H1 (cell line): ENCODE data around the gene GKN2. TPM values are rescaled to one million over a fixed set of nuclear protein-coding genes. Genes with fewer than 3 reads are reported as not detected.

Experiments used
- CTCF ChIA-PET: fragments of 300-600 bp; sonication (Branson Sonifier 250); formaldehyde crosslinking; loops from one replicate; lab custom pipeline; 2021; ENCODE audit not compliant: partially characterized antibody; lab: Charles Lee
- POLR2A ChIA-PET: fragments of 300-600 bp; sonication (Branson Sonifier 250); formaldehyde crosslinking; loops from one replicate; lab custom pipeline; 2021; ENCODE audit warnings: inconsistent platforms; ENCODE audit not compliant: partially characterized antibody; lab: Charles Lee
- DNase-seq, 2 experiments: peaks; one replicate each; pipeline versions ENCODE4 v3.0.0 to v3.0.0-alpha.2; 2010 to 2022; ENCODE audit warnings: low spot score in 2 of 2, low read depth in 1 of 2, mixed read lengths in 1 of 2
- FAIRE-seq: peaks from 2 replicates; lab custom pipeline; 2011; peaks lifted over from hg19 to GRCh38; lab: Jason Lieb, UNC
- H2AFZ ChIP-seq: 2 replicates; pipeline ENCODE4 v1.8.1; 2012; ENCODE audit warnings: low read length, inconsistent platforms
- H2AK5ac ChIP-seq: 2 replicates; pipeline ENCODE4 v1.6.1; 2013; ENCODE audit warnings: low read depth, low read length
- H2BK120ac ChIP-seq: replicated peaks from 2 replicates; pipeline ENCODE3; 2013; ENCODE audit warnings: low read depth, low read length, inconsistent platforms
- H2BK12ac ChIP-seq: 2 replicates; pipeline ENCODE4 v1.6.1; 2013; ENCODE audit warnings: low read depth, low read length
- H2BK15ac ChIP-seq: 2 replicates; pipeline ENCODE4 v1.6.1; 2013; ENCODE audit warnings: low read length
- H2BK20ac ChIP-seq: 2 replicates; pipeline ENCODE4 v1.6.1; 2013; ENCODE audit warnings: low read length
- H2BK5ac ChIP-seq: 2 replicates; pipeline ENCODE4 v1.6.1; 2013; ENCODE audit warnings: low read depth, low read length
- H3K14ac ChIP-seq: 2 replicates; pipeline ENCODE4 v1.6.1; 2013; ENCODE audit warnings: inconsistent platforms; ENCODE audit not compliant: insufficient read length
- H3K18ac ChIP-seq: 2 replicates; pipeline ENCODE4 v1.6.1; 2013; ENCODE audit warnings: low read length; ENCODE audit errors: extremely low read depth
- H3K23ac ChIP-seq: 2 replicates; pipeline ENCODE4 v1.6.1; 2013; ENCODE audit warnings: inconsistent platforms; ENCODE audit not compliant: insufficient read length
- H3K23me2 ChIP-seq: 2 replicates; pipeline ENCODE4 v1.6.1; 2013; ENCODE audit warnings: low read depth, low read length
- H3K27ac ChIP-seq: 2 replicates; pipeline ENCODE4 v1.6.1; 2011; ENCODE audit warnings: low read depth, low read length, inconsistent platforms
- H3K27me3 ChIP-seq, 4 experiments: replicated peaks in 1 of 4; 1 replicate in 1 of 4; 2 replicates in 3 of 4; pipeline versions ENCODE4 v1.6.1 to v1.8.1; 2011 to 2013; ENCODE audit warnings: low read length in 3 of 4, mild to moderate bottlenecking in 3 of 4, inconsistent platforms in 2 of 4, mixed read lengths in 2 of 4, moderate library complexity in 1 of 4; ENCODE audit not compliant: control insufficient read depth in 3 of 4, insufficient read depth in 3 of 4; ENCODE audit errors: extremely low read depth in 1 of 4
- H3K36me3 ChIP-seq, 4 experiments: 2 replicates each; pipeline versions ENCODE4 v1.6.1 to v1.8.1; 2011 to 2013; ENCODE audit warnings: mild to moderate bottlenecking in 4 of 4, low read length in 3 of 4, moderate library complexity in 2 of 4, control low read depth in 1 of 4, inconsistent platforms in 1 of 4; ENCODE audit not compliant: insufficient read depth in 4 of 4, control insufficient read depth in 2 of 4
- H3K4ac ChIP-seq: replicated peaks from 2 replicates; pipeline ENCODE3; 2013; ENCODE audit warnings: low read length, low read depth, mixed read lengths, inconsistent platforms; ENCODE audit not compliant: insufficient read length
- H3K4me1 ChIP-seq, 4 experiments: replicated peaks in 1 of 4; 1 replicate in 1 of 4; 2 replicates in 3 of 4; pipeline versions ENCODE4 v1.6.1 to v1.8.1; 2011 to 2013; ENCODE audit warnings: low read length in 3 of 4, inconsistent platforms in 2 of 4, mixed read lengths in 1 of 4; ENCODE audit not compliant: insufficient read depth in 4 of 4, control insufficient read depth in 3 of 4
- H3K4me2 ChIP-seq, 2 experiments: 2 replicates each; pipeline versions ENCODE4 v1.6.1 to v1.8.1; 2011 to 2013; ENCODE audit warnings: low read depth in 2 of 2, low read length in 2 of 2, control low read depth in 1 of 2, inconsistent platforms in 1 of 2, mild to moderate bottlenecking in 1 of 2; ENCODE audit not compliant: insufficient read depth in 1 of 2
- H3K4me3 ChIP-seq, 4 experiments: fragments of 200-600, 300-600 bp in 1 of 4; sonication (generic), shearing (Covaris generic), sonication (Bioruptor Twin) in 1 of 4; 2 replicates each; pipeline versions ENCODE4 v1.5.1 to v1.8.1; 2011 to 2016; ENCODE audit warnings: low read length in 4 of 4, low read depth in 3 of 4, control low read depth in 2 of 4, inconsistent platforms in 2 of 4, mild to moderate bottlenecking in 2 of 4, mixed read lengths in 1 of 4, moderate library complexity in 1 of 4; ENCODE audit not compliant: insufficient read depth in 2 of 4; ENCODE audit errors: extremely low read depth in 1 of 4
- H3K56ac ChIP-seq: replicated peaks from 2 replicates; pipeline ENCODE3; 2013; ENCODE audit warnings: low read depth, mild to moderate bottlenecking, mixed read lengths, low read length, inconsistent platforms; ENCODE audit not compliant: insufficient read length
- H3K79me1 ChIP-seq: 2 replicates; pipeline ENCODE4 v1.6.1; 2013; ENCODE audit warnings: low read depth, low read length, control low read depth
- H3K79me2 ChIP-seq, 2 experiments: 2 replicates each; pipeline versions ENCODE4 v1.6.1 to v1.8.1; 2012 to 2013; ENCODE audit warnings: low read length in 2 of 2, mild to moderate bottlenecking in 2 of 2, inconsistent platforms in 1 of 2; ENCODE audit not compliant: insufficient read depth in 2 of 2, control insufficient read depth in 1 of 2
- H3K9ac ChIP-seq, 4 experiments: replicated peaks in 1 of 4; 1 replicate in 1 of 4; 2 replicates in 3 of 4; pipeline versions ENCODE4 v1.6.1 to v1.8.1; 2011 to 2013; ENCODE audit warnings: low read depth in 3 of 4, low read length in 3 of 4, control low read depth in 2 of 4, mild to moderate bottlenecking in 2 of 4, moderate library complexity in 2 of 4, inconsistent platforms in 1 of 4; ENCODE audit errors: extremely low read depth in 1 of 4
- H3K9me3 ChIP-seq, 2 experiments: 2 replicates each; pipeline versions ENCODE4 v1.6.1 to v1.8.1; 2012 to 2013; ENCODE audit warnings: mild to moderate bottlenecking in 2 of 2, moderate library complexity in 2 of 2, control low read depth in 1 of 2, inconsistent platforms in 1 of 2, low read depth in 1 of 2, low read length in 1 of 2, mixed read lengths in 1 of 2; ENCODE audit not compliant: insufficient read depth in 2 of 2
- H4K20me1 ChIP-seq, 2 experiments: replicated peaks in 1 of 2; 2 replicates each; pipeline versions ENCODE3 to v1.8.1; 2011 to 2013; ENCODE audit warnings: inconsistent platforms in 2 of 2, low read length in 2 of 2, mild to moderate bottlenecking in 1 of 2; ENCODE audit not compliant: insufficient read depth in 2 of 2, control insufficient read depth in 1 of 2
- H4K5ac ChIP-seq: 2 replicates; pipeline ENCODE4 v1.6.1; 2013; ENCODE audit warnings: low read length, low read depth, mixed read lengths, inconsistent platforms; ENCODE audit not compliant: insufficient read length
- H4K8ac ChIP-seq: 2 replicates; pipeline ENCODE4 v1.8.0; 2013; ENCODE audit warnings: mild to moderate bottlenecking, moderate library complexity, low read length, inconsistent platforms; ENCODE audit not compliant: insufficient read depth; ENCODE audit errors: extremely low read depth
- H4K91ac ChIP-seq: replicated peaks from 2 replicates; pipeline ENCODE3; 2013; ENCODE audit warnings: low read length, mixed read lengths, inconsistent platforms; ENCODE audit not compliant: insufficient read length
- BRCA1 ChIP-seq: IDR thresholded peaks from 2 replicates; pipeline ENCODE4 v1.6.1; 2012; ENCODE audit warnings: low read depth, low read length, improper control_type of control experiment
- CHD2 ChIP-seq: IDR thresholded peaks from 2 replicates; pipeline ENCODE4 v1.6.1; 2012; ENCODE audit warnings: low read length, improper control_type of control experiment
- KDM5A ChIP-seq: fragments of 200-600 bp; IDR thresholded peaks from 2 replicates; pipeline ENCODE4 v1.7.1; 2012; ENCODE audit warnings: mild to moderate bottlenecking, low read length, inconsistent platforms, mixed read lengths
- POLR2A ChIP-seq, 2 experiments: IDR thresholded peaks; 1 replicate in 1 of 2; 2 replicates in 1 of 2; pipeline ENCODE4 v1.6.1; 2011; ENCODE audit warnings: low read depth in 2 of 2, low read length in 2 of 2, mild to moderate bottlenecking in 2 of 2; ENCODE audit errors: control extremely low read depth in 1 of 2
- RAD21 ChIP-seq, 2 experiments: IDR thresholded peaks in 1 of 2; conservative IDR thresholded peaks in 1 of 2; 2 replicates each; pipeline ENCODE4 v1.6.1; 2011; ENCODE audit warnings: low read depth in 2 of 2, low read length in 2 of 2, improper control_type of control experiment in 1 of 2, inconsistent platforms in 1 of 2, mild to moderate bottlenecking in 1 of 2, moderate library complexity in 1 of 2
- SIN3A ChIP-seq, 2 experiments: IDR thresholded peaks in 1 of 2; conservative IDR thresholded peaks in 1 of 2; 2 replicates each; pipeline ENCODE4 v1.6.1; 2011 to 2012; ENCODE audit warnings: low read length in 2 of 2, improper control_type of control experiment in 1 of 2, low read depth in 1 of 2, mild to moderate bottlenecking in 1 of 2
- YY1 ChIP-seq: IDR thresholded peaks from 2 replicates; pipeline ENCODE4 v1.6.1; 2011; ENCODE audit warnings: low read depth, mild to moderate bottlenecking, low read length
- WGBS, 2 experiments: shearing (Covaris generic) in 1 of 2; methylation state at CpG; one replicate each; pipeline versions ENCODE4 v1.1.6 to v1.1.7; 2013 to 2015; ENCODE audit warnings: low lambda C conversion rate in 2 of 2, mixed read lengths in 2 of 2, inconsistent platforms in 1 of 2, low coverage in 1 of 2, missing lambda C conversion rate in 1 of 2; ENCODE audit not compliant: insufficient replicate concordance in 2 of 2, insufficient coverage in 1 of 2, insufficient read length in 1 of 2; ENCODE audit errors: extremely low coverage in 1 of 2, missing lambda C conversion rate in 1 of 2; 5-methylcytosine and 5-hydroxymethylcytosine counted together
- polyA plus RNA-seq, 7 experiments: library from polyadenylated mRNA; depleted of rRNA in 3 of 7; stranded (reverse) in 5 of 7; unstranded in 2 of 7; fragments of >200 nt in 5 of 7; fragments of 200-250 nt in 2 of 7; gene quantifications; 1 replicate in 5 of 7; 2 replicates in 1 of 7; 4 replicates in 1 of 7; pipeline versions ENCODE4 v1.2.1 to v1.2.3, GENCODE V29; 2011 to 2013; ENCODE audit warnings: missing spikeins in 2 of 7, mixed read lengths in 2 of 7
- total RNA-seq: library from RNA; stranded (reverse); fragmentation: NEBNext Ultra II Directional; extraction: Animal tissue kit (Norgen Biotek cat#: 25700); gene quantifications from 2 replicates; pipeline ENCODE4 v1.2.1, GENCODE V29; 2021
- TF ChIP-seq, protein P1 (sequence below): IDR thresholded peaks from 2 replicates; pipeline ENCODE4 v1.6.1; 2012; ENCODE audit warnings: low read length, inconsistent platforms

GKN2 gene
- total and polyA plus RNA-seq, 2 of the 8 experiments (the other 6 are each of a cell fraction or from before 2014, with no cell fraction given), result not detected

DNA sequence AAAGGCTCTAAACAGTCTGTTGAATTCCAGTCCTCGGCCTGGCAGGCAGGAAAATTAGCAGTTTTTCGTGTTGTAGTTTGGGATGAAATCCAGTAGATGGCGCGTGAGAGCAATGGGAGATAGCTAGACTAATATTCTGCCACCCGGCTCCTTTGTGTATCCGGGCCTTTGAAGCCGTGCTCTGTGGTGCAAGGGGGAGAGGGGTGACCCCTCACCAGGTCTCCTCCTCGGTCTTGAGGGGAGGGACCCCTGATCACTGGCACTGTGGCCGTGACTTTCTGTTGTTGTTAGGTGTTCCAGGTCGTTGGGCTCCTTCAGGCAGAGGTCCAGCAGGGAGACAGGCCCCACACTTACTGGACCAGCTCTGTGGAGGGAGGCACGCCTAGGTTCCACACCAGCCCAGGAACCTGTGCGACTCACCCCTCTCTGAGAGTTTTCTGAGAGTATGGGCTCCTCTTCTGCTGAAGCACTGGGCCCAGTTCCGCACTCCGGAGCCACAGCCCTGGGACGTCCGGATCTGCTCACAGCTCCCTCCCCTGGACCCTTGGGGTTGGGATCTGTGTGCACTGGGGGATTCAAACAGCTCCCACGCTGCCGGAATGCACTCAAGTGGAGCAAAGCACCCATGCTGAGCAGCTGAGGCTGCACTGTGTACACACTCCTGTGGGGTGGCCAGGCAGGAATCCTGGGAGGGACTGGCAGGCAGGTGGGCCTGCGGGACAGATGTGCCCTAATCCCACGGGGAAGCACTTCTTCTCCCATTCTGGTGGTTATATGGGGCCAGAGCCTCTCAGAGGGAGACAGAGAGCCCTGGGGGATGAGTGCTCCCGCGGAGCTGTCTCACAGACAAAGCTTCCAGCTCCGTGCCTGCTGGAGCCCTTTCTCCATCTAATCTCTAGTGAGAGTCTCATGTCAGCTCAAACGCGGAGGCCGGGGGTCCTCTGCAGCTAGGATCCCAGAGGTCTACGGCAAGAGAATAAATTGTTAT is 8.8 kb downstream of the GKN2 start:
- no peak overlapping the region for H2BK20ac ChIP-seq
- H4K20me1 ChIP-seq, result no peaks in the 10 kb centered on the region
- no peak overlapping the region for H3K27ac ChIP-seq
- H4K91ac ChIP-seq, result peak overlapping the region; percentile 56
- H3K9ac ChIP-seq, result peak overlapping the region in 3 of 4 experiments; percentile 8 to 36 (median 28); a peak in 3 of 7 replicates
- H4K8ac ChIP-seq, result peak overlapping the region; percentile 76; the same call in 1 of the 2 replicates
- 28% methylated on average over 27 of the region's 27 CpGs; no CpG with 5 or more reads in 1 of the 2 experiments for whole genome bisulfite sequencing, 2 experiments
- no peaks in the 10 kb centered on the region; a peak in 1 of 4 replicates for H3K9me3 ChIP-seq
- H3K79me2 ChIP-seq, result no peaks in the 10 kb centered on the region
- H3K36me3 ChIP-seq, result no peaks in the 10 kb centered on the region
- no peaks in the 10 kb centered on the region for H3K79me1 ChIP-seq
- no peaks in the 10 kb centered on the region for H3K27me3 ChIP-seq
- H2AFZ ChIP-seq, result peak overlapping the region; percentile 99
- CTCF ChIA-PET, result interaction anchor here (0.5 to 3.3 kb wide), 56 partner anchors 8 to 1794 kb away, joined by 3 to 39 read pairs (median 4); partner anchors contain the start of genes ANTXR1 and GKN2
- H3K4me3 ChIP-seq, result peak overlapping the region; percentile 42 to 60 (median 50); a peak in 6 of 8 replicates
- H3K4ac ChIP-seq, result no peak overlapping the region
- H2BK12ac ChIP-seq, result peak overlapping the region; percentile 18
- no peak overlapping the region for H3K14ac ChIP-seq
- peak overlapping the region; percentile 41 for H4K5ac ChIP-seq
- H3K4me1 ChIP-seq, result peaks cover 0 to 6% (median 5%) of the 10 kb centered on the region in 4 experiments; a peak in 3 of 7 replicates
- peak overlapping the region; percentile 41; the same call in 1 of the 2 replicates for H2BK5ac ChIP-seq
- no peak overlapping the region for H3K56ac ChIP-seq
- DNase-seq (peak in 1 of 2 experiments; percentile 88), FAIRE-seq (peak; percentile 92)
- peak overlapping the region; percentile 76; the same call in 1 of the 2 replicates for H3K18ac ChIP-seq
- H2BK15ac ChIP-seq, result peak overlapping the region; percentile 90; the same call in 1 of the 2 replicates
- peak overlapping the region; percentile 88 for H3K4me2 ChIP-seq
- H2BK120ac ChIP-seq, result no peak overlapping the region
- POLR2A ChIA-PET, result interaction anchor here (0.6 to 1.2 kb wide), 6 partner anchors 9 to 363 kb away, joined by 3 to 4 read pairs (median 3); partner anchors contain the start of gene GKN2
- H3K23ac ChIP-seq, result no peak overlapping the region
- no peak overlapping the region for H2AK5ac ChIP-seq
- H3K23me2 ChIP-seq, result peaks cover 4% of the 10 kb centered on the region; the same call in 1 of the 2 replicates
- TF ChIP-seq BRCA1 (no peak), POLR2A (IDR thresholded peaks at IDR 0.05; ENCODE audit: control extremely low read depth in 1 of 2, low read depth in 2 of 2, low read length in 2 of 2) (no peak), SIN3A (conservative IDR thresholded peaks at IDR 0.05 in 1 of 2, IDR thresholded peaks at IDR 0.05 in 1 of 2; ENCODE audit: low read depth in 1 of 2, low read length in 2 of 2) (no peak), KDM5A (no peak), YY1 (no peak), RAD21 (IDR thresholded peaks at IDR 0.05 in 1 of 2, conservative IDR thresholded peaks at IDR 0.05 in 1 of 2; ENCODE audit: low read depth in 2 of 2, low read length in 2 of 2) (peak; percentile 56 to 79), CHD2 (no peak)
- TF ChIP-seq, protein P1, sequence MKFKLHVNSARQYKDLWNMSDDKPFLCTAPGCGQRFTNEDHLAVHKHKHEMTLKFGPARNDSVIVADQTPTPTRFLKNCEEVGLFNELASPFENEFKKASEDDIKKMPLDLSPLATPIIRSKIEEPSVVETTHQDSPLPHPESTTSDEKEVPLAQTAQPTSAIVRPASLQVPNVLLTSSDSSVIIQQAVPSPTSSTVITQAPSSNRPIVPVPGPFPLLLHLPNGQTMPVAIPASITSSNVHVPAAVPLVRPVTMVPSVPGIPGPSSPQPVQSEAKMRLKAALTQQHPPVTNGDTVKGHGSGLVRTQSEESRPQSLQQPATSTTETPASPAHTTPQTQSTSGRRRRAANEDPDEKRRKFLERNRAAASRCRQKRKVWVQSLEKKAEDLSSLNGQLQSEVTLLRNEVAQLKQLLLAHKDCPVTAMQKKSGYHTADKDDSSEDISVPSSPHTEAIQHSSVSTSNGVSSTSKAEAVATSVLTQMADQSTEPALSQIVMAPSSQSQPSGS, result no peak
